ENCODE results near the gene TOMM20. TPM values are rescaled to one million over a fixed set of nuclear protein-coding genes. Genes with fewer than 3 reads are reported as not detected.

Gene TOMM20
- total RNA-seq, 1 donor from 2014 or later: 212 TPM

DNA sequence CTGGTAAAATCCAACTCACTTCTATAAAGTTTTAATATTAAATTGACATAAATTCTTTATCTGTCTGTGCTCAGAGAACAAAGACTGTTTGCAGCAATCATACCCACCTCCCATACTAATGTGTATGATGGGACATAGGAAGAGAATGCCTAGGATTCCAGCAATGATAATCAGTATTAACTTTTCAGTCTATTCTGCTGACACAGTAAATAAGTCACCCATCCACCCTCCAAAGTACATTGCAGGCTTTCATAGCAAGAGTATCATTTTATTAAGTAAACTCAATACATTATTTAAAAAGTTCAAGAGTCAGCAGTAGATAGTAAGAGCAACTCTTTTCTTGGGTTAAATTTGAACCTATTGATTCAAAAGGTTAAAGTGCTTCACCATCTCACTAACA, 23.6 kb upstream of the TOMM20 start:
- no peak overlapping the region for H3K4me3 ChIP-seq
- Mint-ChIP-seq H3K4me1 (no peaks in the 10 kb centered on the region), H3K4me3 (no peak overlapping the region), H3K27me3 (ENCODE audit: insufficient read depth, low read depth) (no peaks in the 10 kb centered on the region), H3K27ac (no peak overlapping the region), H3K9me3 (no peaks in the 10 kb centered on the region), H3K36me3 (peaks cover 31% of the 10 kb centered on the region)
- H3K9ac ChIP-seq: no peak overlapping the region
- no peaks in the 10 kb centered on the region for H3K9me3 ChIP-seq (ENCODE audit: low read depth)
- H4K20me1 ChIP-seq (ENCODE audit: low read depth): no peaks in the 10 kb centered on the region
- H3K36me3 ChIP-seq: peaks cover 21% of the 10 kb centered on the region
- no peak overlapping the region for H3K27ac ChIP-seq
- no peaks in the 10 kb centered on the region for H3K27me3 ChIP-seq
- TF ChIP-seq EZH2 (IDR thresholded peaks at IDR 0.05): no peak
- no peak for TF ChIP-seq EZH2phosphoT487 (IDR thresholded peaks at IDR 0.05)
- TF ChIP-seq, protein P1, sequence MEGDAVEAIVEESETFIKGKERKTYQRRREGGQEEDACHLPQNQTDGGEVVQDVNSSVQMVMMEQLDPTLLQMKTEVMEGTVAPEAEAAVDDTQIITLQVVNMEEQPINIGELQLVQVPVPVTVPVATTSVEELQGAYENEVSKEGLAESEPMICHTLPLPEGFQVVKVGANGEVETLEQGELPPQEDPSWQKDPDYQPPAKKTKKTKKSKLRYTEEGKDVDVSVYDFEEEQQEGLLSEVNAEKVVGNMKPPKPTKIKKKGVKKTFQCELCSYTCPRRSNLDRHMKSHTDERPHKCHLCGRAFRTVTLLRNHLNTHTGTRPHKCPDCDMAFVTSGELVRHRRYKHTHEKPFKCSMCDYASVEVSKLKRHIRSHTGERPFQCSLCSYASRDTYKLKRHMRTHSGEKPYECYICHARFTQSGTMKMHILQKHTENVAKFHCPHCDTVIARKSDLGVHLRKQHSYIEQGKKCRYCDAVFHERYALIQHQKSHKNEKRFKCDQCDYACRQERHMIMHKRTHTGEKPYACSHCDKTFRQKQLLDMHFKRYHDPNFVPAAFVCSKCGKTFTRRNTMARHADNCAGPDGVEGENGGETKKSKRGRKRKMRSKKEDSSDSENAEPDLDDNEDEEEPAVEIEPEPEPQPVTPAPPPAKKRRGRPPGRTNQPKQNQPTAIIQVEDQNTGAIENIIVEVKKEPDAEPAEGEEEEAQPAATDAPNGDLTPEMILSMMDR (IDR thresholded peaks at IDR 0.05): no peak
- no peak for DNase-seq (ENCODE audit: low spot score)
- H3K4me2 ChIP-seq: no peak overlapping the region
- H2AFZ ChIP-seq (replicated peaks): no peak overlapping the region
- no peaks in the 10 kb centered on the region for H3K4me1 ChIP-seq
- peaks cover 3% of the 10 kb centered on the region for H3F3A ChIP-seq (ENCODE audit: low read depth)
- peaks cover 14% of the 10 kb centered on the region for H3K79me2 ChIP-seq (ENCODE audit: low read depth)

DNA sequence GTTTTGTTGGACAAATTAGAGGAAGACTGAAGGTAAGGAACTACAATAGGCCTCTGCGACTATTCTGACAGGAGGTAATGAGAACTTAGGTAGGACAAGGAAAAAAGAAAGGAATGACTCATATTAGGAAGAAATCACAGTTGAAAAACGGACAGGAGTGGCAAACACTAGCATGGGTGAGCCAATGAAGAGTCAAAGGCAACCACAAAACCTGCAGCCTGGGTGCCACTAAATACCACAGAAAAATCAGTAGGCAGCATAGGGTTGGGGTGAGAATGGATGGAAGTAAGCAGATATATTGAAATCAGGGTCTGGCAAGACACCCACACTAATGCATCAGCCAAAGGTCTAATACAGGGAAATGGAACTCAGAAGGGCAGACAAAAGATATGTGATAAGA, 22.4 kb upstream of the TOMM20 start:
- H3K4me3 Mint-ChIP-seq: no peak overlapping the region
- peaks cover 35% of the 10 kb centered on the region for H3K36me3 Mint-ChIP-seq
- H3K4me1 Mint-ChIP-seq: no peaks in the 10 kb centered on the region
- H3K4me3 ChIP-seq: no peak overlapping the region
- no peaks in the 10 kb centered on the region for H3K4me1 ChIP-seq
- H3K36me3 ChIP-seq: peaks cover 22% of the 10 kb centered on the region
- H3F3A ChIP-seq (ENCODE audit: low read depth): no peaks in the 10 kb centered on the region
- TF ChIP-seq EZH2 (IDR thresholded peaks at IDR 0.05): no peak
- no peak for TF ChIP-seq EZH2phosphoT487 (IDR thresholded peaks at IDR 0.05)
- TF ChIP-seq, protein P1 (IDR thresholded peaks at IDR 0.05): no peak
- no peaks in the 10 kb centered on the region for H3K27me3 Mint-ChIP-seq (ENCODE audit: insufficient read depth, low read depth)
- H2AFZ ChIP-seq (replicated peaks): no peak overlapping the region
- H3K27me3 ChIP-seq: no peaks in the 10 kb centered on the region
- no peaks in the 10 kb centered on the region for H3K9me3 ChIP-seq (ENCODE audit: low read depth)
- H3K79me2 ChIP-seq (ENCODE audit: low read depth): peaks cover 4% of the 10 kb centered on the region
- no peak overlapping the region for H3K9ac ChIP-seq
- no peaks in the 10 kb centered on the region for H3K9me3 Mint-ChIP-seq
- no peak overlapping the region for H3K27ac Mint-ChIP-seq
- H3K27ac ChIP-seq: no peak overlapping the region
- DNase-seq (ENCODE audit: low spot score): no peak
- H4K20me1 ChIP-seq (ENCODE audit: low read depth): no peaks in the 10 kb centered on the region
- H3K4me2 ChIP-seq: no peak overlapping the region

DNA sequence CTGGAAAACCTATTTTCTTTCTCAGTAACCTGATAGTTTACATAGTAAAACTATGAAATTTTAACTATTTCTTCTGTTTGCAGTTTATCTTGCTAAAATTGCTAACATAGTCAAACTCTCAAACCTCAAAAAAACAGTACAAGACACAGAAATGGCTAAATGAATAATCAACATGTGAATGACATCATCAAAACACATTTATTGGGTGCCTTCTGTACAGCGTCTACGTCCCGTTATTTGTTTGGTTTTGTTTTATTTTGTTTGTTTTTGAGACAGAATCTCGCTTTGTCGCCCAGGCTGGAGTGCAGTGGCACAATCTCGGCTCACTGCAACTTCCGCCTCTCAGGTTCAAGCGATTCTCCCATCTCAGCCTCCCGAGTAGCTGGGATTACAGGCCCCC, 21.2 kb upstream of the TOMM20 start:
- Histone ChIP-seq H3K36me3 (peaks cover 22% of the 10 kb centered on the region), H4K20me1 (ENCODE audit: low read depth) (no peaks in the 10 kb centered on the region), H3K27me3 (no peaks in the 10 kb centered on the region), H3K79me2 (ENCODE audit: low read depth) (peaks cover 1% of the 10 kb centered on the region), H3K4me1 (no peaks in the 10 kb centered on the region), H3K4me2 (no peak overlapping the region), H3K27ac (no peak overlapping the region), H3K9ac (no peak overlapping the region), H3K4me3 (no peak overlapping the region), H3K9me3 (ENCODE audit: low read depth) (no peaks in the 10 kb centered on the region), H3F3A (ENCODE audit: low read depth) (no peaks in the 10 kb centered on the region), H2AFZ (replicated peaks) (no peak overlapping the region)
- no peak overlapping the region for H3K4me3 Mint-ChIP-seq
- H3K27me3 Mint-ChIP-seq (ENCODE audit: insufficient read depth, low read depth): no peaks in the 10 kb centered on the region
- H3K36me3 Mint-ChIP-seq: peaks cover 35% of the 10 kb centered on the region
- no peaks in the 10 kb centered on the region for H3K4me1 Mint-ChIP-seq
- TF ChIP-seq, protein P1 (IDR thresholded peaks at IDR 0.05): no peak
- no peak for TF ChIP-seq EZH2phosphoT487 (IDR thresholded peaks at IDR 0.05)
- TF ChIP-seq EZH2 (IDR thresholded peaks at IDR 0.05): no peak
- H3K9me3 Mint-ChIP-seq: no peaks in the 10 kb centered on the region
- no peak for DNase-seq (ENCODE audit: low spot score)
- no peak overlapping the region for H3K27ac Mint-ChIP-seq

Measured in neural progenitor cell (in vitro differentiated cells).